Activated CD8-positive, alpha-beta T cell treated with anti-CD3 and anti-CD28 coated beads for 36 hours (primary cell): ENCODE results near the gene KMT2B. TPM values are rescaled to one million over a fixed set of nuclear protein-coding genes. Genes with fewer than 3 reads are reported as not detected.

Experiments used
- ATAC-seq: fragments of 200-7000 bp; cut with Tn5 transposase; one replicate; pipeline ENCODE4 v1.10.0; 2021; ENCODE audit warnings: mild to moderate bottlenecking, moderate library complexity
- CTCF ChIA-PET: fragments of 350-600 bp; sonication (Branson Sonifier 250); formaldehyde crosslinking; loops from one replicate; lab custom pipeline; 2021; ENCODE audit warnings: antibody characterized with exemption; lab: Charles Lee
- POLR2A ChIA-PET: fragments of 350-600 bp; sonication (Branson Sonifier 250); formaldehyde crosslinking; loops from one replicate; lab custom pipeline; 2021; ENCODE audit warnings: antibody characterized with exemption; lab: Charles Lee
- DNase-seq: peaks from one replicate; pipeline ENCODE4 v3.0.0-alpha.2; 2020
- H3K27ac Mint-ChIP-seq: one replicate; pipeline ENCODE4 v1.8.0; 2021; ENCODE audit warnings: mild to moderate bottlenecking, mixed read lengths
- H3K27me3 Mint-ChIP-seq: one replicate; pipeline ENCODE4 v1.8.0; 2021; ENCODE audit warnings: mixed read lengths
- H3K36me3 Mint-ChIP-seq: one replicate; pipeline ENCODE4 v1.8.0; 2021; ENCODE audit warnings: low read depth, mixed read lengths
- H3K4me1 Mint-ChIP-seq: one replicate; pipeline ENCODE4 v1.8.0; 2021; ENCODE audit warnings: low read depth, mixed read lengths
- H3K4me3 Mint-ChIP-seq: one replicate; pipeline ENCODE4 v1.8.0; 2021; ENCODE audit warnings: mild to moderate bottlenecking, moderate library complexity, mixed read lengths
- H3K9me3 Mint-ChIP-seq: one replicate; pipeline ENCODE4 v1.8.0; 2021; ENCODE audit warnings: mixed read lengths
- CTCF ChIP-seq: fragments of 200-600 bp; IDR thresholded peaks from one replicate; pipeline ENCODE4 v1.8.0; 2022; ENCODE audit warnings: antibody characterized with exemption, mild to moderate bottlenecking
- intact Hi-C: fragments of 100-400 bp; cut with micrococcal nuclease; formaldehyde crosslinking; loops from one replicate; pipeline ENCODE4 v1.10.0; 2022
- total RNA-seq, 2 experiments: library from RNA; stranded (reverse); gene quantifications; one replicate each; pipeline ENCODE4 v1.2.3, GENCODE V29; 2021

KMT2B gene
- total RNA-seq, 2 experiments from 2014 or later: 62.9 to 63.6 TPM

- Mint-ChIP-seq H3K9me3 (no peaks in the 10 kb centered on the region), H3K36me3 (peaks cover 78% of the 10 kb centered on the region), H3K27ac (no peak overlapping the region), H3K27me3 (no peaks in the 10 kb centered on the region), H3K4me1 (peaks cover 20% of the 10 kb centered on the region), H3K4me3 (no peak overlapping the region)
- DNase-seq (no peak), ATAC-seq (no peak)
- POLR2A ChIA-PET: interaction anchor here (1.4 to 9.5 kb wide), 4 partner anchors 7 to 24 kb away, joined by 3 to 105 read pairs (median 36); partner anchors contain the start of gene LIN37
- CTCF ChIA-PET: interaction anchor here (1.7 kb wide), 1 partner anchor 30 kb away, joined by 4 read pairs; no protein-coding TSS in a partner anchor
- intact Hi-C loops: no loop called here
- no peak for TF ChIP-seq CTCF
These were observed 6.8 kb downstream of the KMT2B start for GRCh38 chr19:35724560-35724959.

- no peak for TF ChIP-seq CTCF
- Mint-ChIP-seq H3K4me3 (no peak overlapping the region), H3K4me1 (peaks cover 14% of the 10 kb centered on the region), H3K9me3 (no peaks in the 10 kb centered on the region), H3K27me3 (no peaks in the 10 kb centered on the region), H3K27ac (no peak overlapping the region), H3K36me3 (peaks cover 78% of the 10 kb centered on the region)
- CTCF ChIA-PET: interaction anchor here (1.7 kb wide), 1 partner anchor 31 kb away, joined by 4 read pairs; no protein-coding TSS in a partner anchor
- no peak for ATAC-seq
- no peak for DNase-seq
- intact Hi-C loops: no loop called here
- POLR2A ChIA-PET: interaction anchor here (0.8 to 9.5 kb wide), 3 partner anchors 11 to 64 kb away, joined by 5 to 105 read pairs (median 16); no protein-coding TSS in a partner anchor
These were observed 7.5 kb downstream of the KMT2B start for GRCh38 chr19:35725216-35725861.

DNA sequence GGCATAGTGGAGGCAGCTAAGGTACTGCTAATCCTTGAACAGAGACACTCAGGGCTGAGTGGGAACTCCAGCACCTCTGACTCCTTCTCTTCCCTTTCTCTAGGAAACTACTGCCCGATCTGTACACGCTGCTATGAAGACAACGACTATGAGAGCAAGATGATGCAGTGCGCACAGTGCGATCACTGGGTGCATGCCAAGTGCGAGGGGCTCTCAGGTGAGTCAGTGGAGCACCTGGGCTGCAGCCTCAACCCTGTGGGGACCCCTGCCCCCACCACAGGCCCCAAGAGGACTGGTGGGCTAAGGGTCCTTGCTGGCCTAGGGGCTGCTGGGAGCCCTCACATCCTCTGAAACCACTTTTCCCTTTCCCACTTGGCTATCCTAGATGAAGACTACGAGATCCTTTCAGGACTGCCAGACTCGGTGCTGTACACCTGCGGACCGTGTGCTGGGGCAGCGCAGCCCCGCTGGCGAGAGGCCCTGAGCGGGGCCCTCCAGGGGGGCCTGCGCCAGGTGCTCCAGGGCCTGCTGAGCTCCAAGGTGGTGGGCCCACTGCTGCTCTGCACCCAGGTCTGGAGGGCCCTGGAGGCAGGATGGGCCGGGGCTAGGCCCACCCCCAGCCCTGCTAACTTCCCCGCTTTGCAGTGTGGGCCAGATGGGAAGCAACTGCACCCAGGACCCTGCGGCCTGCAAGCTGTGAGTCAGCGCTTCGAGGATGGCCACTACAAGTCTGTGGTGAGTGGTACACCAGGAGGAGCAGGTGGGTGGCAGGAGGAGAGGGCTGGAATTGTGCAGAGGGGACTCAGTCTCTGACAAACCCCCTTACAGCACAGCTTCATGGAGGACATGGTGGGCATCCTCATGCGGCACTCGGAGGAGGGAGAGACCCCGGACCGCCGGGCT lies 9.5 kb downstream of the KMT2B start:
- peaks cover 75% of the 10 kb centered on the region for H3K36me3 Mint-ChIP-seq

DNA sequence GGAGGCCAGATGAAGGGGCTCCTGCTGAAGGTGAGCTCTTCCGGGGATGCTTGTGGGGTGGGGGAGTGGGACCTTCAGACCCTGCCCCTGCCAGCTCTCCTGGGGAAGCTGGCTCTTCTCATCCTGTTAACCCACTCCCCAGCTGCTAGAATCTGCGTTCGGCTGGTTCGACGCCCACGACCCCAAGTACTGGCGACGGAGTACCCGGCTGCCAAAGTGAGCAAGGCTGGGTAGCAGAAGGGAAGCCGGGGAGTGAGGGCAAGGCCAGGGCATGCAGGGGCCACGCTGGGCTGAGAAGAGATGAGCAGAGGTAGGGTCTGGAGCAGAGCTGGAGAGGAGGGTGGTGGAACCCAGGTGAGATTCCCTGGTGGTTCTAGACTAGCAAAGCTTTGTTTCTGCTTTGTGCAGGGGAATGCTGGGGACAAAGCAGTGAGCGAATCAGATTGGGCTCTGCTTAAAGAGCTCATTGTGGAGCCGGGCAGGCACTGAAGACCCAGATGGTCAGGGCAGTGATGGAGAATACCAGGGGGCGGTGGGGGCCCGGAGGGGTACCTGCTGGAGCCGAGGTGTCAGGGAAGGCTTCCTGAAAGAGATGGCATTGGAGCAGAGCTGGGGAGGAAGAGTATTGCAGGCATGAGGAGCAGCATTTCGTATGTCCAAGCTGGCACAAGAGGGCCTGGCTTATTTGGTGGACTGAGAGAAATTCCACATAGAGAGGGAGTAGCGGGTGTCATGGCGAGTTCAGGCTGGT lies 10.3 kb downstream of the KMT2B start:
- CTCF ChIA-PET: interaction anchor here (1.2 to 1.5 kb wide), 3 partner anchors 12 to 92 kb away, joined by 3 to 4 read pairs (median 3); no protein-coding TSS in a partner anchor
- DNase-seq (no peak), ATAC-seq (no peak)
- no peaks in the 10 kb centered on the region for H3K9me3 Mint-ChIP-seq
- H3K27ac Mint-ChIP-seq: no peak overlapping the region
- peaks cover 66% of the 10 kb centered on the region for H3K36me3 Mint-ChIP-seq
- no peak for TF ChIP-seq CTCF
- H3K27me3 Mint-ChIP-seq: no peaks in the 10 kb centered on the region
- intact Hi-C loops: no loop called here
- POLR2A ChIA-PET: interaction anchor here (0.9 to 4.4 kb wide), 6 partner anchors 8 to 15 kb away, joined by 3 to 52 read pairs (median 8); partner anchors contain the start of genes IGFLR1 and KMT2B
- H3K4me1 Mint-ChIP-seq: peaks cover 3% of the 10 kb centered on the region
- no peak overlapping the region for H3K4me3 Mint-ChIP-seq

More for the DNA sequence above, 9.5 kb downstream of the KMT2B start:
- H3K27ac Mint-ChIP-seq: no peak overlapping the region
- no peak overlapping the region for H3K4me3 Mint-ChIP-seq
- ATAC-seq (no peak), DNase-seq (no peak)
- intact Hi-C loops: no loop called here
- H3K4me1 Mint-ChIP-seq: peaks cover 8% of the 10 kb centered on the region
- H3K27me3 Mint-ChIP-seq: no peaks in the 10 kb centered on the region
- ChIA-PET POLR2A (interaction anchor here (0.9 to 9.5 kb wide), 7 partner anchors 9 to 35 kb away, joined by 3 to 105 read pairs (median 6); partner anchors contain the start of genes IGFLR1 and KMT2B), CTCF (interaction anchor here (1.2 to 1.5 kb wide), 3 partner anchors 13 to 92 kb away, joined by 3 to 4 read pairs (median 3); no protein-coding TSS in a partner anchor)
- no peaks in the 10 kb centered on the region for H3K9me3 Mint-ChIP-seq
- no peak for TF ChIP-seq CTCF
